ENCODE data around the gene EPB41L4A. TPM values are rescaled to one million over a fixed set of nuclear protein-coding genes. Genes with fewer than 3 reads are reported as not detected.

Gene EPB41L4A
- total RNA-seq, 4 donors from 2014 or later: 10.1 to 32.9 (median 11.6) TPM

DNA sequence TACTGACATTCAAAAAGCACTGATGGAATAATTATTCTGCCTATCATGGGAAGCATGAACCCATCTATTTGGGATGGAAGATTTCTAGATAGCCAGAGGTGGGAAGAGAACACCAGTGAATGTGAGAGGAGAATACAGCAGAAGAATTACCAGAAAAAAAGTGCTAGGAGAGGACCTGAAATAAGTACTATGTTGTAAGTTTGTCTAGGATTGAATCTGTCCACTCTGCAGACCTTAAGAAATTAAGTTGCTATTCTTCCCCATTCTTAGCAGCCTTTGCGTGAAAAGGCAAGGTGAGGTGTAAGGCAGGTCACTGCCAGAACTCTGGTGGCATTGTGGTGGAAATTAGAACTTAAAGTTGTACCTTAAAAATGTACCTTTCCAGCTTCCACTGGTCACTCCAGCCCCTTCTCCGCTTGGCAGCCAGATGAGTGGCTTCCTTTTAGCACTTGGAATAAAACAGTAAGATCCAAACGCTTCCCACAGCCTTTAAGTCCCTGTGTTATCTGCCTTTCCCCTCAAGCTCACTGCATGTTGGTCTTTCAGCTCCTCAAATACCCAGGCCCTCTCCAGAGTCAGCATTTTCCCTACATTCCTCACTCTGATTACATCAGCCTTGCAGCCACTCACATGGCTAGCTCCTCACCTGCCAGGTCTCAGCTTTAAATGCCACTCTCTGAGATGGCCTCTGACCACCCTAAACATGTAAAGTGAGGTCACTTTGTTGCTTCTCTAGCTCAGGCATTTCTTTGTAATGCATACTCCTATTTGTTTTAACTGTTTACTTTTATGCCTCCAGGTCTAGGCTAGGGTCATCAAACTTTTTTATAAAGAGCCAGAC is 253.0 kb downstream of the EPB41L4A start:
- WGBS, 2 donors (ENCODE audit: low coverage in 1 of 2): 72 to 81% methylated on average over 3 of the region's 3 CpGs
- Histone ChIP-seq H3K36me3 (peaks cover 0 to 15% (median 4%) of the 10 kb centered on the region in 4 donors), H3K9me3 (no peaks in the 10 kb centered on the region), H3K4me1 (peaks cover 8 to 15% (median 13%) of the 10 kb centered on the region in 4 donors), H3K27ac (no peak overlapping the region), H3K27me3 (no peaks in the 10 kb centered on the region), H3K4me3 (no peak overlapping the region)
- no peak for TF ChIP-seq POLR2A (IDR thresholded peaks at IDR 0.05)
- TF ChIP-seq, protein P1, sequence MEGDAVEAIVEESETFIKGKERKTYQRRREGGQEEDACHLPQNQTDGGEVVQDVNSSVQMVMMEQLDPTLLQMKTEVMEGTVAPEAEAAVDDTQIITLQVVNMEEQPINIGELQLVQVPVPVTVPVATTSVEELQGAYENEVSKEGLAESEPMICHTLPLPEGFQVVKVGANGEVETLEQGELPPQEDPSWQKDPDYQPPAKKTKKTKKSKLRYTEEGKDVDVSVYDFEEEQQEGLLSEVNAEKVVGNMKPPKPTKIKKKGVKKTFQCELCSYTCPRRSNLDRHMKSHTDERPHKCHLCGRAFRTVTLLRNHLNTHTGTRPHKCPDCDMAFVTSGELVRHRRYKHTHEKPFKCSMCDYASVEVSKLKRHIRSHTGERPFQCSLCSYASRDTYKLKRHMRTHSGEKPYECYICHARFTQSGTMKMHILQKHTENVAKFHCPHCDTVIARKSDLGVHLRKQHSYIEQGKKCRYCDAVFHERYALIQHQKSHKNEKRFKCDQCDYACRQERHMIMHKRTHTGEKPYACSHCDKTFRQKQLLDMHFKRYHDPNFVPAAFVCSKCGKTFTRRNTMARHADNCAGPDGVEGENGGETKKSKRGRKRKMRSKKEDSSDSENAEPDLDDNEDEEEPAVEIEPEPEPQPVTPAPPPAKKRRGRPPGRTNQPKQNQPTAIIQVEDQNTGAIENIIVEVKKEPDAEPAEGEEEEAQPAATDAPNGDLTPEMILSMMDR (IDR thresholded peaks at IDR 0.05): no peak
- TF ChIP-seq POLR2AphosphoS5 (IDR thresholded peaks at IDR 0.05): no peak
- no peak for TF ChIP-seq EP300 (IDR thresholded peaks at IDR 0.05; ENCODE audit: low read depth)
- in situ Hi-C loops (cut with MboI; ENCODE audit: low pct_ligation_motif_present in 1 of 4, low pct_unique_long_range_greater_than_20kb in 1 of 4, low sequenced_read_pairs in 3 of 4) (loop anchor here in 1 of 4 donors (25.0 kb wide), 1 partner anchor 596 kb away; no protein-coding TSS in a partner anchor), intact Hi-C loops (cut with DNase I; ENCODE audit: low total_unique reads) (no loop called here)
- no peak for DNase-seq

DNA sequence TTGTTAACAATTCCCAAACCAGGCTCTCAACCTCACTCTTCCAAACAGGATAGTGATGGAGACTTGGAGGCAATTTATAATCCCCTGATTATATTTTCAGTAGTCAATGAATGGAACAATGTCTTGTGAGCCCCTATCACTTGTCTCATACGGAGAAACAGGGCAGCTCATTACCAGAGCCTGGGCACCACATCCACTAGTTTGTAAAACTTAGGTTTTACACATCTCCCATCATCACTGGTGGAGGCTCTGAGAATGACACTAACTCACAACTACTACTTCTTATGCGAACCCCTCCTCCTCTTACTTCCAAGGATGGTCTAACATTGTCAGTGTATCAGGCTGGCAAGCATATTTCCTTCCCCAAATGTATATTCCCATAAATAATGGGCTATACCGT is 253.7 kb downstream of the EPB41L4A start:
- DNase-seq: no peak
- 65 to 83% methylated on average over 1 to 3 of the region's 3 CpGs for WGBS, 2 donors (ENCODE audit: low coverage in 1 of 2)
- Histone ChIP-seq H3K27me3 (no peaks in the 10 kb centered on the region), H3K36me3 (peaks cover 0 to 15% (median 4%) of the 10 kb centered on the region in 4 donors), H3K4me3 (no peak overlapping the region), H3K4me1 (peaks cover 8 to 15% (median 13%) of the 10 kb centered on the region in 4 donors), H3K27ac (no peak overlapping the region), H3K9me3 (no peaks in the 10 kb centered on the region)
- intact Hi-C loops (cut with DNase I; ENCODE audit: low total_unique reads) (no loop called here), in situ Hi-C loops (cut with MboI; ENCODE audit: low pct_ligation_motif_present in 1 of 4, low pct_unique_long_range_greater_than_20kb in 1 of 4, low sequenced_read_pairs in 3 of 4) (loop anchor here in 1 of 4 donors (25.0 kb wide), 1 partner anchor 597 kb away; no protein-coding TSS in a partner anchor)
- TF ChIP-seq EP300 (IDR thresholded peaks at IDR 0.05; ENCODE audit: low read depth) (no peak), POLR2A (IDR thresholded peaks at IDR 0.05) (no peak), POLR2AphosphoS5 (IDR thresholded peaks at IDR 0.05) (no peak)
- TF ChIP-seq, protein P1 (IDR thresholded peaks at IDR 0.05): no peak

- 90% methylated on average over 1 of the region's 1 CpG; no CpG with 5 or more reads in 1 of the 2 donors for WGBS, 2 donors (ENCODE audit: low coverage in 1 of 2)
- TF ChIP-seq POLR2A (IDR thresholded peaks at IDR 0.05) (no peak), EP300 (IDR thresholded peaks at IDR 0.05; ENCODE audit: low read depth) (no peak), POLR2AphosphoS5 (IDR thresholded peaks at IDR 0.05) (no peak)
- TF ChIP-seq, protein P1 (IDR thresholded peaks at IDR 0.05): no peak
- Histone ChIP-seq H3K4me3 (no peak overlapping the region), H3K9me3 (no peaks in the 10 kb centered on the region), H3K27ac (no peak overlapping the region), H3K36me3 (peaks cover 0 to 15% (median 4%) of the 10 kb centered on the region in 4 donors), H3K4me1 (peaks cover 8 to 15% (median 13%) of the 10 kb centered on the region in 4 donors), H3K27me3 (no peaks in the 10 kb centered on the region)
- intact Hi-C loops (cut with DNase I; ENCODE audit: low total_unique reads): no loop called here
- DNase-seq: no peak
- in situ Hi-C loops (cut with MboI; ENCODE audit: low pct_ligation_motif_present in 1 of 4, low pct_unique_long_range_greater_than_20kb in 1 of 4, low sequenced_read_pairs in 3 of 4): loop anchor here in 1 of 4 donors (25.0 kb wide), 1 partner anchor 599 kb away; no protein-coding TSS in a partner anchor
These were observed 255.6 kb downstream of the EPB41L4A start for GRCh38 chr5:112163435-112163834.

GRCh38 chr5:112161392-112161748 is 257.7 kb downstream of the EPB41L4A start:
- Histone ChIP-seq H3K27me3 (no peaks in the 10 kb centered on the region), H3K36me3 (peaks cover 0 to 15% (median 4%) of the 10 kb centered on the region in 4 donors), H3K4me3 (peak overlapping the region; percentile 76 to 97 (median 85)), H3K27ac (peak overlapping the region; percentile 79 to 87 (median 86)), H3K4me1 (peaks cover 8 to 15% (median 13%) of the 10 kb centered on the region in 4 donors), H3K9me3 (no peaks in the 10 kb centered on the region)
- 0 to 3% methylated on average over 8 of the region's 8 CpGs for WGBS, 2 donors (ENCODE audit: low coverage in 1 of 2)
- no peak for DNase-seq
- in situ Hi-C loops (cut with MboI; ENCODE audit: low pct_ligation_motif_present in 1 of 4, low pct_unique_long_range_greater_than_20kb in 1 of 4, low sequenced_read_pairs in 3 of 4): loop anchor here in 1 of 4 donors (25.0 kb wide), 1 partner anchor 601 kb away; no protein-coding TSS in a partner anchor
- intact Hi-C loops (cut with DNase I; ENCODE audit: low total_unique reads): no loop called here
- TF ChIP-seq EP300 (IDR thresholded peaks at IDR 0.05; ENCODE audit: low read depth) (no peak), POLR2AphosphoS5 (IDR thresholded peaks at IDR 0.05) (no peak), POLR2A (IDR thresholded peaks at IDR 0.05) (no peak)
- TF ChIP-seq, protein P1 (IDR thresholded peaks at IDR 0.05): no peak

Measured in transverse colon (tissue), 4 donors.